CD4-positive, alpha-beta memory T cell (primary cell): Measurements from ENCODE around the gene PCDHB6. TPM values are rescaled to one million over a fixed set of nuclear protein-coding genes. Genes with fewer than 3 reads are reported as not detected.
"Not testable (repeated sequence)": the region's sequence is repeated elsewhere in the genome, so short reads cannot be mapped to it uniquely, and the experiment has no call there.

Source experiments
- CTCF ChIA-PET: fragments of 350-600 bp; sonication (Branson Sonifier 250); formaldehyde crosslinking; loops from one replicate; lab custom pipeline; 2021; ENCODE audit warnings: inconsistent platforms; ENCODE audit not compliant: partially characterized antibody; lab: Charles Lee
- POLR2A ChIA-PET: fragments of 350-600 bp; sonication (Branson Sonifier 250); formaldehyde crosslinking; loops from one replicate; lab custom pipeline; 2021; ENCODE audit not compliant: partially characterized antibody; lab: Charles Lee
- DNase-seq, 5 donors: peaks; one replicate each; pipeline versions ENCODE4 v3.0.0 to v3.0.0-alpha.2; 2020 to 2022; ENCODE audit warnings: mixed read lengths in 1 of 5
- H3K27ac ChIP-seq: one replicate; pipeline ENCODE4 v1.7.0; 2013; ENCODE audit warnings: low read depth, low read length
- H3K27me3 ChIP-seq: 2 replicates; pipeline ENCODE4 v1.7.0; 2013; ENCODE audit warnings: mild to moderate bottlenecking, low read length, moderate library complexity; ENCODE audit not compliant: insufficient read depth
- H3K36me3 ChIP-seq: 2 replicates; pipeline ENCODE4 v1.7.0; 2013; ENCODE audit warnings: mild to moderate bottlenecking, low read length, moderate library complexity; ENCODE audit not compliant: insufficient read depth
- H3K4me1 ChIP-seq: 2 replicates; pipeline ENCODE4 v1.7.0; 2013; ENCODE audit warnings: mild to moderate bottlenecking, low read length, moderate library complexity; ENCODE audit not compliant: insufficient read depth
- H3K4me3 ChIP-seq, 2 donors: one replicate each; pipeline ENCODE4 v1.7.0; 2013; ENCODE audit warnings: low read length in 2 of 2, mild to moderate bottlenecking in 1 of 2
- H3K9me3 ChIP-seq, 2 donors: one replicate each; pipeline ENCODE4 v1.7.0; 2013; ENCODE audit warnings: low read length in 2 of 2, control low read depth in 1 of 2; ENCODE audit not compliant: control insufficient read depth in 1 of 2
- H3K27ac Mint-ChIP-seq, 7 donors: one replicate each; pipeline ENCODE4 v1.8.0; 2020 to 2021; ENCODE audit warnings: mixed read lengths in 7 of 7, mild to moderate bottlenecking in 6 of 7, inconsistent platforms in 3 of 7, moderate library complexity in 3 of 7
- H3K27me3 Mint-ChIP-seq, 2 donors: one replicate each; pipeline ENCODE4 v1.8.0; 2020 to 2021; ENCODE audit warnings: mixed read lengths in 2 of 2
- H3K36me3 Mint-ChIP-seq, 2 donors: one replicate each; pipeline ENCODE4 v1.8.0; 2020 to 2021; ENCODE audit warnings: mixed read lengths in 2 of 2, inconsistent platforms in 1 of 2, mild to moderate bottlenecking in 1 of 2
- H3K4me1 Mint-ChIP-seq, 4 donors: one replicate each; pipeline ENCODE4 v1.8.0; 2020 to 2021; ENCODE audit warnings: mixed read lengths in 4 of 4, mild to moderate bottlenecking in 1 of 4
- H3K4me3 Mint-ChIP-seq, 8 donors: one replicate each; pipeline ENCODE4 v1.8.0; 2020 to 2021; ENCODE audit warnings: mixed read lengths in 8 of 8, mild to moderate bottlenecking in 7 of 8, moderate library complexity in 6 of 8, inconsistent platforms in 3 of 8
- H3K9me3 Mint-ChIP-seq, 8 donors: one replicate each; pipeline ENCODE4 v1.8.0; 2020 to 2021; ENCODE audit warnings: mixed read lengths in 8 of 8, mild to moderate bottlenecking in 5 of 8, inconsistent platforms in 3 of 8, moderate library complexity in 1 of 8
- intact Hi-C: fragments of 100-400 bp; cut with micrococcal nuclease; formaldehyde crosslinking; loops from one replicate; pipeline ENCODE4 v1.15.1; 2023
- polyA plus RNA-seq, 2 donors: library from polyadenylated mRNA; unstranded; fragments of 300-500 nt; fragmentation: Illumina TruSeq; gene quantifications; one replicate each; pipeline ENCODE4 v1.2.3, GENCODE V29; 2021
- total RNA-seq, 2 experiments: library from RNA; stranded (reverse); gene quantifications; one replicate each; pipeline ENCODE4 v1.2.3, GENCODE V29; 2021

Gene PCDHB6
- total and polyA plus RNA-seq, 4 experiments from 2014 or later = not detected

DNA sequence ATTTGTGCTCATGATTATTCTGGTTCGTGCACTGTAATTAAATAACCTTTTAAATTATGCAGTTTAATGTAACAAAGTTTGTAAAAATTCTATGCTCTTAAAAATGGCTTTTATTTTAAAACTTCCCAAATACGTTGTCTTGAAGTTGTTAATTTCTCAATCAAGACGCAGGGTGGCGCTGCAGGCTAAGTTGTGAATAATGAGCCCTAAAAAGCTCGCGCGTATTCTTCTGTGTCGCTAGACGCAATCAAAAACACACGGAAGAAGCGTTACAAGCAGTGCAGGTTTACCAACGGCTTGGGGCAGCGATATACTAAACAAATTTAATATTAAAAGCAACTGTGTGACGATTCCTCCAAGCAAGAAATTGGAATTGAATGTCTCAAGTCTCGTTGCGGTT lies 28.3 kb upstream of the PCDHB6 start, which contains the start of gene PCDHB4:
Gene PCDHB4 (plus strand): TSS at position 256 of the 400 bp plus-strand sequence. CDS start 181 bp downstream, outside the sequence.
- Histone ChIP-seq H3K36me3 (no peaks in the 10 kb centered on the region), H3K4me3 (no peak within 1 kb of the TSS), H3K9me3 (no peaks in the 10 kb centered on the region), H3K4me1 (no peaks in the 10 kb centered on the region), H3K27me3 (no peaks in the 10 kb centered on the region), H3K27ac (no peak within 1 kb of the TSS)
- H3K4me3 Mint-ChIP-seq = peak within 1 kb of the TSS in 1 of 8 donors; percentile 31
- peaks cover 0 to 6% of the 10 kb centered on the region in 2 donors for H3K36me3 Mint-ChIP-seq
- intact Hi-C loops = no loop called here
- ChIA-PET CTCF (no interaction called here), POLR2A (no interaction called here)
- H3K27me3 Mint-ChIP-seq = peaks cover 2 to 14% of the 10 kb centered on the region in 2 donors
- no peak for DNase-seq
- no peaks in the 10 kb centered on the region for H3K4me1 Mint-ChIP-seq
- peaks cover 3 to 35% (median 16%) of the 10 kb centered on the region in 8 donors for H3K9me3 Mint-ChIP-seq
- no peak within 1 kb of the TSS for H3K27ac Mint-ChIP-seq

DNA sequence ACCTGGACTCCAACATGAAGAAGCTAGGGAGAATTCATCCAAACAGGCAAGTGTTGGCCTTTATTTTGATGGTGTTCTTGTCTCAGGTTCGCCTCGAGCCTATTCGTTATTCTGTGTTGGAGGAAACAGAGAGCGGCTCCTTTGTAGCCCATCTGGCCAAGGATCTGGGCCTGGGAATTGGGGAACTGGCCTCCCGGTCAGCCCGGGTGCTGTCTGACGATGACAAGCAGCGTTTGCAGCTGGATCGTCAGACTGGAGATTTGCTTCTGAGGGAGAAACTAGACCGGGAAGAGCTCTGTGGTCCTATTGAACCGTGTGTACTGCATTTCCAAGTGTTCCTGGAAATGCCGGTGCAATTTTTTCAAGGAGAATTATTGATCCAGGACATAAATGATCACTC lies 27.9 kb upstream of the PCDHB6 start:
- Histone ChIP-seq H3K27ac (no peak overlapping the region), H3K4me1 (no peaks in the 10 kb centered on the region), H3K36me3 (no peaks in the 10 kb centered on the region), H3K4me3 (no peak overlapping the region), H3K27me3 (no peaks in the 10 kb centered on the region), H3K9me3 (no peaks in the 10 kb centered on the region)
- H3K4me3 Mint-ChIP-seq = no peak overlapping the region
- ChIA-PET CTCF (no interaction called here), POLR2A (no interaction called here)
- H3K27ac Mint-ChIP-seq = no peak overlapping the region
- peaks cover 0 to 6% of the 10 kb centered on the region in 2 donors for H3K36me3 Mint-ChIP-seq
- DNase-seq = no peak
- peaks cover 2 to 14% of the 10 kb centered on the region in 2 donors for H3K27me3 Mint-ChIP-seq
- peaks cover 0 to 31% (median 13%) of the 10 kb centered on the region in 8 donors for H3K9me3 Mint-ChIP-seq
- intact Hi-C loops = no loop called here
- no peaks in the 10 kb centered on the region for H3K4me1 Mint-ChIP-seq

DNA sequence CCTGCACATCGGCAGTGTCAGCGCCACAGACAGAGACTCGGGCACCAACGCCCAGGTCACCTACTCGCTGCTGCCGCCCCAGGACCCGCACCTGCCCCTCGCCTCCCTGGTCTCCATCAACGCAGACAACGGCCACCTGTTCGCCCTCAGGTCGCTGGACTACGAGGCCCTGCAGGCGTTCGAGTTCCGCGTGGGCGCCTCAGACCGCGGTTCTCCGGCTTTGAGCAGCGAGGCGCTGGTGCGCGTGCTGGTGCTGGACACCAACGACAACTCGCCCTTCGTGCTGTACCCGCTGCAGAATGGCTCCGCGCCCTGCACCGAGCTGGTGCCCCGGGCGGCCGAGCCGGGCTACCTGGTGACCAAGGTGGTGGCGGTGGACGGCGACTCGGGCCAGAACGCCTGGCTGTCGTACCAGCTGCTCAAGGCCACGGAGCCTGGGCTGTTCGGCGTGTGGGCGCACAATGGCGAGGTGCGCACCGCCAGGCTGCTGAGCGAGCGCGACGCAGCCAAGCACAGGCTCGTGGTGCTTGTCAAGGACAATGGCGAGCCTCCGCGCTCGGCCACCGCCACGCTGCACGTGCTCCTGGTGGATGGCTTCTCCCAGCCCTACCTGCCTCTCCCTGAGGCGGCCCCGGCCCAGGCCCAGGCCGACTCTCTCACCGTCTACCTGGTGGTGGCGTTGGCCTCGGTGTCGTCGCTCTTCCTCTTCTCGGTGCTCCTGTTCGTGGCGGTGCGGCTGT lies 26.3 kb upstream of the PCDHB6 start:
- POLR2A ChIA-PET, H3K36me3 Mint-ChIP-seq, CTCF ChIA-PET, H3K9me3 ChIP-seq, H3K27ac ChIP-seq, H3K36me3 ChIP-seq, H3K4me1 ChIP-seq, H3K4me3 ChIP-seq, H3K27me3 ChIP-seq, H3K27ac Mint-ChIP-seq, DNase-seq, H3K4me3 Mint-ChIP-seq, H3K4me1 Mint-ChIP-seq, intact Hi-C loops: not testable (repeated sequence)
- Mint-ChIP-seq H3K9me3 (peaks cover 0 to 27% (median 11%) of the 10 kb centered on the region in 8 donors), H3K27me3 (peaks cover 2 to 14% of the 10 kb centered on the region in 2 donors)

DNA sequence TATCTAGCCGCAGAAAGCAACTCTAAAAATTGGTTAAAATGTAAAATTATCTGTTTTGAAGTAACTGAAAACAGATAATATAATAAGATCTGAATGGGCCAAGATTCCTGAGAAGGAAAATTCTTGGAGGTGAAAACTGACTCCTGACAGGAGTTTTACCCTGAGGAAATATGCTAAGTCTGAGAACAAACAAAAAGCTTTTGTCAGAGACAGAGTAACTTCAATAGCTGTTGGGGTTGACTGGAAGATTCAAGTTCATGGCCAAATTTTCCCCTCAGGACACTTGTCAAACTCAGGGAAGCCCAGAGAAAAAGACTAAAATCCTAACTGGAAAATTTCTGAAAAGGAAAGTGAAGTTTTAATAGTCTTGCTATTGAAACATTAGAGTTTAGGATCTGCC lies 22.6 kb upstream of the PCDHB6 start:
- Histone ChIP-seq H3K4me1 (no peaks in the 10 kb centered on the region), H3K27ac (no peak overlapping the region), H3K9me3 (no peaks in the 10 kb centered on the region), H3K27me3 (no peaks in the 10 kb centered on the region), H3K36me3 (no peaks in the 10 kb centered on the region), H3K4me3 (no peak overlapping the region)
- ChIA-PET POLR2A (no interaction called here), CTCF (no interaction called here)
- peaks cover 6 to 8% of the 10 kb centered on the region in 2 donors for H3K27me3 Mint-ChIP-seq
- no peak overlapping the region for H3K4me3 Mint-ChIP-seq
- no peaks in the 10 kb centered on the region for H3K4me1 Mint-ChIP-seq
- H3K36me3 Mint-ChIP-seq = peaks cover 0 to 6% of the 10 kb centered on the region in 2 donors
- DNase-seq = no peak
- peaks cover 0 to 20% (median 10%) of the 10 kb centered on the region in 8 donors for H3K9me3 Mint-ChIP-seq
- intact Hi-C loops = no loop called here
- H3K27ac Mint-ChIP-seq = no peak overlapping the region

DNA sequence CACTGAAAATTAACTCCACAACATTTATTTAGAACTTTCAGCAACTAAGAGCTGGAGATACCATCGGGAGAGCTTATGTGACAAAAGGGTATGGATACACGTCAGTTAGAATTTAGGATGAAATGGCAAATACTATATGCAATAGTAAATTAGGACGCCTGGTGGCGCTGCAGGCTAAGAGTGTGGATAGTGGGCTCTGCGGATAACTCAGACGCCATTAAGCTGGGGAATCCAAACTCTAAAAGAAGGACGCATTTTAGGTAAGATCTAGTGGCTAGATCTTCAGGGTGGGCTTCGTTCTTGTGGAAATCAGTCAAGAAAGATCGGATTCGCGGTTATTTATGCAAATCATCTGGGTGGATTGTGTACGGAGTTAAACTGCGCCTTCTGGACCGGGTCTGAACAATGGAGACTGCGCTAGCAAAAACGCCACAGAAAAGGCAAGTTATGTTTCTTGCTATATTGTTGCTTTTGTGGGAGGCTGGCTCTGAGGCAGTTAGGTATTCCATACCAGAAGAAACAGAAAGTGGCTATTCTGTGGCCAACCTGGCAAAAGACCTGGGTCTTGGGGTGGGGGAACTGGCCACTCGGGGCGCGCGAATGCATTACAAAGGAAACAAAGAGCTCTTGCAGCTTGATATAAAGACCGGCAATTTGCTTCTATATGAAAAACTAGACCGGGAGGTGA lies 14.7 kb upstream of the PCDHB6 start, which contains the start of gene PCDHB5:
Gene PCDHB5 (plus strand): TSS at position 177 of the 688 bp plus-strand sequence. CDS start 229 bp downstream, at position 406.
- intact Hi-C loops = no loop called here
- peak in 1 of 5 donors; percentile 4 for DNase-seq
- peak within 1 kb of the TSS; percentile 25 to 88 (median 64) for H3K4me3 Mint-ChIP-seq
- no peak within 1 kb of the TSS for H3K4me3 ChIP-seq
- H3K27ac Mint-ChIP-seq = no peak within 1 kb of the TSS
- POLR2A ChIA-PET = no interaction called here
- CTCF ChIA-PET = no interaction called here
- H3K36me3 ChIP-seq = no peaks in the 10 kb centered on the region
- H3K27ac ChIP-seq = no peak within 1 kb of the TSS
- no peaks in the 10 kb centered on the region for H3K27me3 ChIP-seq
- peaks cover 1 to 9% (median 6%) of the 10 kb centered on the region in 4 donors for H3K4me1 Mint-ChIP-seq
- no peaks in the 10 kb centered on the region for H3K9me3 ChIP-seq
- peaks cover 10 to 13% of the 10 kb centered on the region in 2 donors for H3K27me3 Mint-ChIP-seq
- H3K4me1 ChIP-seq = no peaks in the 10 kb centered on the region
- H3K9me3 Mint-ChIP-seq = peaks cover 9 to 62% (median 48%) of the 10 kb centered on the region in 8 donors
- peaks cover 0 to 7% of the 10 kb centered on the region in 2 donors for H3K36me3 Mint-ChIP-seq

DNA sequence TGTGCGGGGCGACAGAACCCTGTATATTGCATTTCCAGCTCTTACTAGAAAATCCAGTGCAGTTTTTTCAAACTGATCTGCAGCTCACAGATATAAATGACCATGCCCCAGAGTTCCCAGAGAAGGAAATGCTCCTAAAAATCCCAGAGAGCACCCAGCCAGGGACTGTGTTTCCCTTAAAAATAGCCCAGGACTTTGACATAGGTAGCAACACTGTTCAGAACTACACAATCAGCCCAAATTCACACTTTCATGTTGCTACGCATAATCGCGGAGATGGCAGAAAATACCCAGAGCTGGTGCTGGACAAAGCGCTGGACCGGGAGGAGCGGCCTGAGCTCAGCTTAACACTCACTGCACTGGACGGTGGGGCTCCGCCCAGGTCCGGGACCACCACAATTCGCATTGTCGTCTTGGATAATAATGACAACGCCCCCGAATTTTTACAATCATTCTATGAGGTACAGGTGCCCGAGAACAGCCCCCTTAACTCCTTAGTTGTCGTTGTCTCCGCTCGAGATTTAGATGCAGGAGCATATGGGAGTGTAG lies 14.1 kb upstream of the PCDHB6 start:
- Histone ChIP-seq H3K4me3 (no peak overlapping the region), H3K27ac (no peak overlapping the region), H3K27me3 (no peaks in the 10 kb centered on the region), H3K36me3 (no peaks in the 10 kb centered on the region), H3K9me3 (no peaks in the 10 kb centered on the region), H3K4me1 (no peaks in the 10 kb centered on the region)
- ChIA-PET POLR2A (no interaction called here), CTCF (no interaction called here)
- peaks cover 10 to 11% of the 10 kb centered on the region in 2 donors for H3K27me3 Mint-ChIP-seq
- H3K27ac Mint-ChIP-seq = no peak overlapping the region
- no peak for DNase-seq
- H3K36me3 Mint-ChIP-seq = peaks cover 0 to 7% of the 10 kb centered on the region in 2 donors
- peak overlapping the region in 5 of 8 donors; percentile 13 to 88 (median 65) for H3K4me3 Mint-ChIP-seq
- H3K9me3 Mint-ChIP-seq = peaks cover 9 to 62% (median 48%) of the 10 kb centered on the region in 8 donors
- H3K4me1 Mint-ChIP-seq = peaks cover 1 to 9% (median 6%) of the 10 kb centered on the region in 4 donors
- intact Hi-C loops = no loop called here

DNA sequence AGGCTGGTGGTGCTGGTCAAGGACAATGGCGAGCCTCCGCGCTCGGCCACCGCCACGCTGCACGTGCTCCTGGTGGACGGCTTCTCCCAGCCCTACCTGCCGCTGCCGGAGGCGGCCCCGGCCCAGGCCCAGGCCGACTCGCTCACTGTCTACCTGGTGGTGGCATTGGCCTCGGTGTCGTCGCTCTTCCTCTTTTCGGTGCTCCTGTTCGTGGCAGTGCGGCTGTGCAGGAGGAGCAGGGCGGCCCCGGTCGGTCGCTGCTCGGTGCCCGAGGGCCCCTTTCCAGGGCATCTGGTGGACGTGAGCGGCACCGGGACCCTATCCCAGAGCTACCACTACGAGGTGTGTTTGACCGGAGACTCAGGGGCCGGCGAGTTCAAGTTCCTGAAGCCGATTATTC lies 12.5 kb upstream of the PCDHB6 start:
- peaks cover 8 to 68% (median 46%) of the 10 kb centered on the region in 8 donors for H3K9me3 Mint-ChIP-seq
- H3K4me3 Mint-ChIP-seq, CTCF ChIA-PET, H3K4me1 ChIP-seq, POLR2A ChIA-PET, H3K27ac Mint-ChIP-seq, H3K4me3 ChIP-seq, H3K27me3 ChIP-seq, H3K36me3 Mint-ChIP-seq, DNase-seq, H3K36me3 ChIP-seq, intact Hi-C loops, H3K27ac ChIP-seq, H3K9me3 ChIP-seq, H3K4me1 Mint-ChIP-seq: not testable (repeated sequence)
- peaks cover 10 to 14% of the 10 kb centered on the region in 2 donors for H3K27me3 Mint-ChIP-seq
